HUES6 (cell line): ENCODE results near the gene CFL1.

ENCODE experiments used
- H3K27ac ChIP-seq: 2 replicates; pipeline ENCODE4 v1.7.0; 2013; ENCODE audit warnings: low read depth, mild to moderate bottlenecking, low read length, inconsistent platforms
- H3K27me3 ChIP-seq: 2 replicates; pipeline ENCODE4 v1.6.1; 2013; ENCODE audit warnings: low read length; ENCODE audit not compliant: control insufficient read depth, insufficient read depth
- H3K36me3 ChIP-seq: 2 replicates; pipeline ENCODE4 v1.6.1; 2013; ENCODE audit warnings: low read length; ENCODE audit not compliant: control insufficient read depth, insufficient read depth
- H3K4me1 ChIP-seq: 2 replicates; pipeline ENCODE4 v1.6.1; 2013; ENCODE audit warnings: low read length; ENCODE audit not compliant: control insufficient read depth, insufficient read depth
- H3K4me3 ChIP-seq: 2 replicates; pipeline ENCODE4 v1.5.1; 2013; ENCODE audit warnings: low read depth, low read length
- H3K9ac ChIP-seq: one replicate; pipeline ENCODE4 v1.6.1; 2013; ENCODE audit warnings: mild to moderate bottlenecking, low read length
- H3K9me3 ChIP-seq: 2 replicates; pipeline ENCODE4 v1.6.1; 2013; ENCODE audit warnings: low read depth, low read length; ENCODE audit not compliant: control insufficient read depth, insufficient read depth

Gene CFL1

DNA sequence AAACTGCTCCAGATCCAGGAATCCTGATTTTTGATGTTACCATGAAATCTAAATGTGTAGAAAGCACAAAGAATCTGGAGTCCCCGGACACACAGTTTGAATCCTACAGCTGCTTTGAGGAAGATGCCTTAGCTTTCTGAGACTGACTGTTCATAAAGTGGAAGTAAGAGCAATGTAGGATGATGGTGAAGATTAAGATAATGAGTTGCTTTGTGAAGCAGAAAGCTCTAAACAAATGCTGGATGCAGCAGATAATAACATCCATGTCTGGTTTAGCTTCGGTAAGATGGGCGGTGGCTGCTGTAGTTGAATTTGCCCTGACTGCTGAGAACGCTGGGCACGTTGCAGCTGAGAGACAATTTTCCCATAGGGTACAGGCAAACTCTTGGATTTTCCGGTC lies 51.0 kb downstream of the CFL1 start:
- peaks cover 5% of the 10 kb centered on the region; the same call in 1 of the 2 replicates for H3K27me3 ChIP-seq
- H3K4me1 ChIP-seq, result no peaks in the 10 kb centered on the region
- H3K4me3 ChIP-seq, result no peak overlapping the region
- H3K9ac ChIP-seq, result no peak overlapping the region
- no peak overlapping the region for H3K27ac ChIP-seq
- no peaks in the 10 kb centered on the region for H3K36me3 ChIP-seq
- no peaks in the 10 kb centered on the region for H3K9me3 ChIP-seq
